ENCODE results near the gene NFATC1.

The NFATC1 gene

GRCh38 chr18:79389689-79390088, 6.0 kb upstream of the NFATC1 start:
- no peak for DNase-seq (ENCODE audit: low spot score)

GRCh38 chr18:79392226-79392625, 3.5 kb upstream of the NFATC1 start:
- DNase-seq (ENCODE audit: low spot score), result no peak

- no peak for DNase-seq (ENCODE audit: low spot score)
These were observed 2.5 kb upstream of the NFATC1 start for GRCh38 chr18:79393181-79393634.

- DNase-seq (ENCODE audit: low spot score), result no peak
These were observed 1.8 kb upstream of the NFATC1 start for GRCh38 chr18:79393635-79394533.

- DNase-seq (ENCODE audit: low spot score), result no peak
These were observed 1.0 kb upstream of the NFATC1 start for GRCh38 chr18:79394534-79395307.

GRCh38 chr18:79395308-79395640, 456 bp upstream of the NFATC1 start:
- no peak for DNase-seq (ENCODE audit: low spot score)

- DNase-seq (ENCODE audit: low spot score), result no peak
These were observed 909 bp downstream of the NFATC1 start for GRCh38 chr18:79396431-79397246.

GRCh38 chr18:79397247-79397829, 1.6 kb downstream of the NFATC1 start:
- DNase-seq (ENCODE audit: low spot score), result no peak

- DNase-seq (ENCODE audit: low spot score), result no peak
These were observed 2.4 kb downstream of the NFATC1 start for GRCh38 chr18:79397830-79398761.

- DNase-seq (ENCODE audit: low spot score), result no peak
These were observed 3.7 kb downstream of the NFATC1 start for GRCh38 chr18:79399275-79400081.

GRCh38 chr18:79400091-79400590, 4.4 kb downstream of the NFATC1 start:
- DNase-seq (ENCODE audit: low spot score), result no peak

GRCh38 chr18:79400591-79401381, 5.1 kb downstream of the NFATC1 start:
- no peak for DNase-seq (ENCODE audit: low spot score)

- no peak for DNase-seq (ENCODE audit: low spot score)
These were observed 5.9 kb downstream of the NFATC1 start for GRCh38 chr18:79401494-79402208.

- DNase-seq (ENCODE audit: low spot score), result no peak
These were observed 6.5 kb downstream of the NFATC1 start for GRCh38 chr18:79402209-79402576.

GRCh38 chr18:79402977-79403722, 7.4 kb downstream of the NFATC1 start:
- DNase-seq (ENCODE audit: low spot score), result peak; percentile 69

- DNase-seq (ENCODE audit: low spot score), result no peak
These were observed 8.2 kb downstream of the NFATC1 start for GRCh38 chr18:79403723-79404566.

- no peak for DNase-seq (ENCODE audit: low spot score)
These were observed 8.8 kb downstream of the NFATC1 start for GRCh38 chr18:79404567-79404910.

Data from putamen (tissue), 1 donor.